H1 (cell line): ENCODE measurements around the gene SGK1. TPM values are rescaled to one million over a fixed set of nuclear protein-coding genes. Genes with fewer than 3 reads are reported as not detected.
"Not testable (repeated sequence)": the region's sequence is repeated elsewhere in the genome, so short reads cannot be mapped to it uniquely, and the experiment has no call there.

Experiments
- CTCF ChIA-PET: fragments of 300-600 bp; sonication (Branson Sonifier 250); formaldehyde crosslinking; loops from one replicate; lab custom pipeline; 2021; ENCODE audit not compliant: partially characterized antibody; lab: Charles Lee
- POLR2A ChIA-PET: fragments of 300-600 bp; sonication (Branson Sonifier 250); formaldehyde crosslinking; loops from one replicate; lab custom pipeline; 2021; ENCODE audit warnings: inconsistent platforms; ENCODE audit not compliant: partially characterized antibody; lab: Charles Lee
- DNase-seq, 2 experiments: peaks; one replicate each; pipeline versions ENCODE4 v3.0.0 to v3.0.0-alpha.2; 2010 to 2022; ENCODE audit warnings: low spot score in 2 of 2, low read depth in 1 of 2, mixed read lengths in 1 of 2
- FAIRE-seq: peaks from 2 replicates; lab custom pipeline; 2011; peaks lifted over from hg19 to GRCh38; lab: Jason Lieb, UNC
- H2AFZ ChIP-seq: 2 replicates; pipeline ENCODE4 v1.8.1; 2012; ENCODE audit warnings: low read length, inconsistent platforms
- H2AK5ac ChIP-seq: 2 replicates; pipeline ENCODE4 v1.6.1; 2013; ENCODE audit warnings: low read depth, low read length
- H2BK120ac ChIP-seq: replicated peaks from 2 replicates; pipeline ENCODE3; 2013; ENCODE audit warnings: low read depth, low read length, inconsistent platforms
- H2BK12ac ChIP-seq: 2 replicates; pipeline ENCODE4 v1.6.1; 2013; ENCODE audit warnings: low read depth, low read length
- H2BK15ac ChIP-seq: 2 replicates; pipeline ENCODE4 v1.6.1; 2013; ENCODE audit warnings: low read length
- H2BK20ac ChIP-seq: 2 replicates; pipeline ENCODE4 v1.6.1; 2013; ENCODE audit warnings: low read length
- H2BK5ac ChIP-seq: 2 replicates; pipeline ENCODE4 v1.6.1; 2013; ENCODE audit warnings: low read depth, low read length
- H3K14ac ChIP-seq: 2 replicates; pipeline ENCODE4 v1.6.1; 2013; ENCODE audit warnings: inconsistent platforms; ENCODE audit not compliant: insufficient read length
- H3K18ac ChIP-seq: 2 replicates; pipeline ENCODE4 v1.6.1; 2013; ENCODE audit warnings: low read length; ENCODE audit errors: extremely low read depth
- H3K23ac ChIP-seq: 2 replicates; pipeline ENCODE4 v1.6.1; 2013; ENCODE audit warnings: inconsistent platforms; ENCODE audit not compliant: insufficient read length
- H3K23me2 ChIP-seq: 2 replicates; pipeline ENCODE4 v1.6.1; 2013; ENCODE audit warnings: low read depth, low read length
- H3K27ac ChIP-seq: 2 replicates; pipeline ENCODE4 v1.6.1; 2011; ENCODE audit warnings: low read depth, low read length, inconsistent platforms
- H3K27me3 ChIP-seq, 4 experiments: replicated peaks in 1 of 4; 1 replicate in 1 of 4; 2 replicates in 3 of 4; pipeline versions ENCODE4 v1.6.1 to v1.8.1; 2011 to 2013; ENCODE audit warnings: low read length in 3 of 4, mild to moderate bottlenecking in 3 of 4, inconsistent platforms in 2 of 4, mixed read lengths in 2 of 4, moderate library complexity in 1 of 4; ENCODE audit not compliant: control insufficient read depth in 3 of 4, insufficient read depth in 3 of 4; ENCODE audit errors: extremely low read depth in 1 of 4
- H3K36me3 ChIP-seq, 4 experiments: 2 replicates each; pipeline versions ENCODE4 v1.6.1 to v1.8.1; 2011 to 2013; ENCODE audit warnings: mild to moderate bottlenecking in 4 of 4, low read length in 3 of 4, moderate library complexity in 2 of 4, control low read depth in 1 of 4, inconsistent platforms in 1 of 4; ENCODE audit not compliant: insufficient read depth in 4 of 4, control insufficient read depth in 2 of 4
- H3K4ac ChIP-seq: replicated peaks from 2 replicates; pipeline ENCODE3; 2013; ENCODE audit warnings: low read length, low read depth, mixed read lengths, inconsistent platforms; ENCODE audit not compliant: insufficient read length
- H3K4me1 ChIP-seq, 4 experiments: replicated peaks in 1 of 4; 1 replicate in 1 of 4; 2 replicates in 3 of 4; pipeline versions ENCODE4 v1.6.1 to v1.8.1; 2011 to 2013; ENCODE audit warnings: low read length in 3 of 4, inconsistent platforms in 2 of 4, mixed read lengths in 1 of 4; ENCODE audit not compliant: insufficient read depth in 4 of 4, control insufficient read depth in 3 of 4
- H3K4me2 ChIP-seq, 2 experiments: 2 replicates each; pipeline versions ENCODE4 v1.6.1 to v1.8.1; 2011 to 2013; ENCODE audit warnings: low read depth in 2 of 2, low read length in 2 of 2, control low read depth in 1 of 2, inconsistent platforms in 1 of 2, mild to moderate bottlenecking in 1 of 2; ENCODE audit not compliant: insufficient read depth in 1 of 2
- H3K4me3 ChIP-seq, 4 experiments: fragments of 200-600, 300-600 bp in 1 of 4; sonication (generic), shearing (Covaris generic), sonication (Bioruptor Twin) in 1 of 4; 2 replicates each; pipeline versions ENCODE4 v1.5.1 to v1.8.1; 2011 to 2016; ENCODE audit warnings: low read length in 4 of 4, low read depth in 3 of 4, control low read depth in 2 of 4, inconsistent platforms in 2 of 4, mild to moderate bottlenecking in 2 of 4, mixed read lengths in 1 of 4, moderate library complexity in 1 of 4; ENCODE audit not compliant: insufficient read depth in 2 of 4; ENCODE audit errors: extremely low read depth in 1 of 4
- H3K56ac ChIP-seq: replicated peaks from 2 replicates; pipeline ENCODE3; 2013; ENCODE audit warnings: low read depth, mild to moderate bottlenecking, mixed read lengths, low read length, inconsistent platforms; ENCODE audit not compliant: insufficient read length
- H3K79me1 ChIP-seq: 2 replicates; pipeline ENCODE4 v1.6.1; 2013; ENCODE audit warnings: low read depth, low read length, control low read depth
- H3K79me2 ChIP-seq, 2 experiments: 2 replicates each; pipeline versions ENCODE4 v1.6.1 to v1.8.1; 2012 to 2013; ENCODE audit warnings: low read length in 2 of 2, mild to moderate bottlenecking in 2 of 2, inconsistent platforms in 1 of 2; ENCODE audit not compliant: insufficient read depth in 2 of 2, control insufficient read depth in 1 of 2
- H3K9ac ChIP-seq, 4 experiments: replicated peaks in 1 of 4; 1 replicate in 1 of 4; 2 replicates in 3 of 4; pipeline versions ENCODE4 v1.6.1 to v1.8.1; 2011 to 2013; ENCODE audit warnings: low read depth in 3 of 4, low read length in 3 of 4, control low read depth in 2 of 4, mild to moderate bottlenecking in 2 of 4, moderate library complexity in 2 of 4, inconsistent platforms in 1 of 4; ENCODE audit errors: extremely low read depth in 1 of 4
- H3K9me3 ChIP-seq, 2 experiments: 2 replicates each; pipeline versions ENCODE4 v1.6.1 to v1.8.1; 2012 to 2013; ENCODE audit warnings: mild to moderate bottlenecking in 2 of 2, moderate library complexity in 2 of 2, control low read depth in 1 of 2, inconsistent platforms in 1 of 2, low read depth in 1 of 2, low read length in 1 of 2, mixed read lengths in 1 of 2; ENCODE audit not compliant: insufficient read depth in 2 of 2
- H4K20me1 ChIP-seq, 2 experiments: replicated peaks in 1 of 2; 2 replicates each; pipeline versions ENCODE3 to v1.8.1; 2011 to 2013; ENCODE audit warnings: inconsistent platforms in 2 of 2, low read length in 2 of 2, mild to moderate bottlenecking in 1 of 2; ENCODE audit not compliant: insufficient read depth in 2 of 2, control insufficient read depth in 1 of 2
- H4K5ac ChIP-seq: 2 replicates; pipeline ENCODE4 v1.6.1; 2013; ENCODE audit warnings: low read length, low read depth, mixed read lengths, inconsistent platforms; ENCODE audit not compliant: insufficient read length
- H4K8ac ChIP-seq: 2 replicates; pipeline ENCODE4 v1.8.0; 2013; ENCODE audit warnings: mild to moderate bottlenecking, moderate library complexity, low read length, inconsistent platforms; ENCODE audit not compliant: insufficient read depth; ENCODE audit errors: extremely low read depth
- H4K91ac ChIP-seq: replicated peaks from 2 replicates; pipeline ENCODE3; 2013; ENCODE audit warnings: low read length, mixed read lengths, inconsistent platforms; ENCODE audit not compliant: insufficient read length
- WGBS, 2 experiments: shearing (Covaris generic) in 1 of 2; methylation state at CpG; one replicate each; pipeline versions ENCODE4 v1.1.6 to v1.1.7; 2013 to 2015; ENCODE audit warnings: low lambda C conversion rate in 2 of 2, mixed read lengths in 2 of 2, inconsistent platforms in 1 of 2, low coverage in 1 of 2, missing lambda C conversion rate in 1 of 2; ENCODE audit not compliant: insufficient replicate concordance in 2 of 2, insufficient coverage in 1 of 2, insufficient read length in 1 of 2; ENCODE audit errors: extremely low coverage in 1 of 2, missing lambda C conversion rate in 1 of 2; 5-methylcytosine and 5-hydroxymethylcytosine counted together
- polyA plus RNA-seq, 7 experiments: library from polyadenylated mRNA; depleted of rRNA in 3 of 7; stranded (reverse) in 5 of 7; unstranded in 2 of 7; fragments of >200 nt in 5 of 7; fragments of 200-250 nt in 2 of 7; gene quantifications; 1 replicate in 5 of 7; 2 replicates in 1 of 7; 4 replicates in 1 of 7; pipeline versions ENCODE4 v1.2.1 to v1.2.3, GENCODE V29; 2011 to 2013; ENCODE audit warnings: missing spikeins in 2 of 7, mixed read lengths in 2 of 7
- total RNA-seq: library from RNA; stranded (reverse); fragmentation: NEBNext Ultra II Directional; extraction: Animal tissue kit (Norgen Biotek cat#: 25700); gene quantifications from 2 replicates; pipeline ENCODE4 v1.2.1, GENCODE V29; 2021

SGK1 gene
- total and polyA plus RNA-seq, 2 of the 8 experiments (the other 6 are each of a cell fraction or from before 2014, with no cell fraction given) = 14.5 to 18.4 TPM

GRCh38 chr6:134235334-134235733 is 82.6 kb downstream of the SGK1 start:
- H2BK120ac ChIP-seq, H3K14ac ChIP-seq, H3K79me1 ChIP-seq, H2BK12ac ChIP-seq, H3K23ac ChIP-seq, H4K5ac ChIP-seq, H4K8ac ChIP-seq, H2BK20ac ChIP-seq, H3K4me1 ChIP-seq, H3K4me2 ChIP-seq, H3K18ac ChIP-seq, FAIRE-seq, H3K4ac ChIP-seq, DNase-seq, POLR2A ChIA-PET, H3K27me3 ChIP-seq, H2BK5ac ChIP-seq, H2AK5ac ChIP-seq, H3K27ac ChIP-seq, H3K9ac ChIP-seq, H3K79me2 ChIP-seq, H3K56ac ChIP-seq, H4K20me1 ChIP-seq, H4K91ac ChIP-seq, H3K23me2 ChIP-seq, H3K4me3 ChIP-seq, H3K36me3 ChIP-seq, H2BK15ac ChIP-seq, H3K9me3 ChIP-seq, H2AFZ ChIP-seq: not testable (repeated sequence)
- CTCF ChIA-PET = interaction anchor here (0.6 kb wide), 1 partner anchor 83 kb away, joined by 3 read pairs; no protein-coding TSS in a partner anchor
- WGBS, 2 experiments = 88% methylated on average over 4 of the region's 4 CpGs; no CpG with 5 or more reads in 1 of the 2 experiments
